Rectal smooth muscle tissue (tissue), 1 donor: ENCODE data around the gene KCNQ4.

Experiments
- H3K27ac ChIP-seq: one replicate; pipeline ENCODE4 v1.7.0; 2013; ENCODE audit warnings: low read depth, low read length, inconsistent platforms
- H3K27me3 ChIP-seq: one replicate; pipeline ENCODE4 v1.7.0; 2013; ENCODE audit warnings: low read length; ENCODE audit not compliant: control insufficient read depth, insufficient read depth
- H3K36me3 ChIP-seq: one replicate; pipeline ENCODE4 v1.7.0; 2013; ENCODE audit warnings: low read length; ENCODE audit not compliant: control insufficient read depth, insufficient read depth
- H3K4me1 ChIP-seq: one replicate; pipeline ENCODE4 v1.7.0; 2013; ENCODE audit warnings: low read length; ENCODE audit not compliant: control insufficient read depth, insufficient read depth
- H3K4me3 ChIP-seq: one replicate; pipeline ENCODE4 v1.7.0; 2013; ENCODE audit warnings: low read length
- H3K9ac ChIP-seq: one replicate; pipeline ENCODE4 v1.7.0; 2013; ENCODE audit warnings: low read length

Gene KCNQ4

DNA sequence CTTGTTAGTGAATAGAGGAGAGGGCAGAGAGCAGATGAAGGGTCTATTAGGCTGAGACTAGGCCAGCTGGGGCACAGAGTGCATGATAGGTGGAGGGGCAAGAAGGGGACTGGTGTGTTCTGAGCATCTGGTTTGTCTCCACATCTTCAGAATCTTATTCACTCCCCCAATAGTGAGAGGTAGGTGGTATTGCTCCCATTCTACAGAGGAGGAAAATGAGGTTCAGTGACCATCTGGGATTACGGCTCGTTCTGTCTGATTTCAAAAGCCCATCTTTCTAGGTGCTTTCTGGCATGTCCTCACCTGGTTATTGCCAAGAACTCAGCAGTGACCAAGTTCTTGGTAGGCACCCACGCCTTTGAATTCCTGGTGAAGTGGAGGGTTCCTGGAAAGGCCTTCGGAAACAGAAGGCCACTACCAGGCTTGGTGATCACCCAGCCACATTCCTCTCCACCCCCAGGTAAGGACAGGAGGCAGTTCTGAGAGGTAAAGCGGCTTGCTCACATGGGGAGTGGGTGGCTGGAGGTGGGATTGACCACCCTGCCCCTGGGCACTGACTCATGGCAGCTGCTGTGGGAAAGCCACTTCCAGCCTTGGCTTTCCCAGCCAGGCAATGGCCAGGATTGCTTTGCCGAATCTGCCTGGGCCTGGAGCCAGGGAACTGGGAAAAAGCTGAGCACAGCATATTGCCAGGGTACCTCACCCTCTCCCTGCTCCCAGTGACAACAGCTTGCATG, 97.4 kb downstream of the KCNQ4 start:
- Histone ChIP-seq H3K4me1 (peaks cover 4% of the 10 kb centered on the region), H3K4me3 (no peak overlapping the region), H3K36me3 (no peaks in the 10 kb centered on the region), H3K27ac (no peak overlapping the region), H3K9ac (no peak overlapping the region), H3K27me3 (no peaks in the 10 kb centered on the region)

GRCh38 chr1:40884055-40884795, 100.6 kb downstream of the KCNQ4 start:
- Histone ChIP-seq H3K9ac (no peak overlapping the region), H3K27ac (no peak overlapping the region), H3K4me1 (no peaks in the 10 kb centered on the region), H3K27me3 (no peaks in the 10 kb centered on the region), H3K4me3 (no peak overlapping the region), H3K36me3 (no peaks in the 10 kb centered on the region)

DNA sequence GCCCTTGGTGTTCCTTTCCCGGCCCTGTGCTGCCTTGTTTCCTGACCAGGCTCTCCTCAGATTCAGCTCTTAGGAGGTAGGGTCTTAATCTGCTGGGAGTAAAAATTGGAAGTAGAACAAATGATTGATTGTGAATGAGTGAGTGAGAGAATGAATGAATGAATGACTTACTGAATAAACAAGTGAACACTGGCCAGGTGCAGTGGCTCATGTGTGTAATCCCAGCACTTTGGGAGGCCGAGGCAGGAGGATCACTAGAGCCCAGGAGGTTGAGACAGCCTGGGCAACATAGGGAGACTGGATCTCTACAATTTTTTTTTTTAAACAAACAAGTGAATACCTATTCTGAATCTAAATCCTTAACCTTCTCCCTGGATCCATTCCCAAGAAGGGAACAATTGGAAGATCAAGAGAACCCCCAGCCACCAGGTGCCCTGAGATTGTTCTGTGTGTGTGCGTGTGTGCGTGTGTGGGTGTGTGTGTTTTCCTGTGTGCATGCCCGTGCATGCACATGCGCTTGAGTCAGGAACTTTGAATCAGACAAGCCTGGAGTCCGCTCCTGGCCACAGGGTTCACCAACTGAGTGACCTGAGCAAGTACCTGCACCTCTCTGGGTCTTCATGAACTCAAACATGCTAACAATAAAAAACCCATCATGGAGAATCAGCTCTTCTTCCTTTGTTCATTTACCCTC, 102.9 kb downstream of the KCNQ4 start:
- Histone ChIP-seq H3K27ac (no peak overlapping the region), H3K9ac (no peak overlapping the region), H3K4me3 (no peak overlapping the region), H3K36me3 (no peaks in the 10 kb centered on the region), H3K27me3 (no peaks in the 10 kb centered on the region), H3K4me1 (no peaks in the 10 kb centered on the region)

DNA sequence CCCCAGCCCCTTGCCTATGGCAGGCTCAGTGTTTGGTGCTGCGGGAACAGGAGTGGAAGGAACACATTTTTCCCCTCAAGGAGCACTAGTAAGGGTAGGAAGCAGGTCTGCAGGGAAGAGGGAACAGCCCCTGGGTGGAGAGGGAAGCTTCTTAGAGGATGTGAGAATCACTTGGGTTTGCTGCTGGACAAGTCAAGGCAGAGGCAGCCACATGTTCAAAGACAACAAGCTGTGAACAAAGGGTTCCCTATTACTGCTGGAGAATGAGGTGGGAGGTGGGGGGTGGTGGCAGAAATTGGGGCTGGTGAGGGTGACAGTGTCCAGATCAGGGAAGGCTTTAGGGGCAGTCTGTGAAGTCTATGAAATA, 103.4 kb downstream of the KCNQ4 start:
- no peak overlapping the region for H3K9ac ChIP-seq
- no peaks in the 10 kb centered on the region for H3K36me3 ChIP-seq
- H3K4me3 ChIP-seq, result no peak overlapping the region
- H3K27me3 ChIP-seq, result no peaks in the 10 kb centered on the region
- H3K4me1 ChIP-seq, result no peaks in the 10 kb centered on the region
- no peak overlapping the region for H3K27ac ChIP-seq

DNA sequence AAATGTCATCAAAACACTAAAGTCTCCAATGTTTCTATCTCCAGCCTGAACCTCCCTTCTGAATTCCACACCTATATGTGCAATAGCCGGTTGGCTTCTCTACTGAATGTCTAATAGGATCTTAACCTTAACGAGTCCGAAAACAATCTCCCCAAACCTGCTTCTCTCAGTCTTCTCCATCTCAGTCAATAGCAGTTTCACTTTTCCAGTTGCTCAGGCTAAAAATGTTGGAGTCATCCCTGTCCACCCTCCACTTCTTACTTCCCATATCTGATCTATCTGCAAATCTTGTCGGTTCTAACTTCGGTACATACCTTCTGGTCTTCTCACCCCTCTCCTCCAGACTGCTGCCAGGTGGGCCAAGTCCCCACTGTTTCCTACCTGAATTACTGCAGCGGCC, 104.1 kb downstream of the KCNQ4 start:
- H3K27ac ChIP-seq, result no peak overlapping the region
- no peaks in the 10 kb centered on the region for H3K36me3 ChIP-seq
- no peak overlapping the region for H3K4me3 ChIP-seq
- H3K4me1 ChIP-seq, result no peaks in the 10 kb centered on the region
- H3K27me3 ChIP-seq, result no peaks in the 10 kb centered on the region
- no peak overlapping the region for H3K9ac ChIP-seq
